Muscle layer of duodenum (tissue), 2 donors: ENCODE measurements around the gene AFF3.

ENCODE experiments used
- H3K27ac ChIP-seq: one replicate; pipeline ENCODE4 v1.7.0; 2013; ENCODE audit warnings: mild to moderate bottlenecking, low read length
- H3K27me3 ChIP-seq: one replicate; pipeline ENCODE4 v1.7.0; 2013; ENCODE audit warnings: low read depth, mild to moderate bottlenecking, control low read depth, low read length
- H3K36me3 ChIP-seq, 2 donors: one replicate each; pipeline ENCODE4 v1.7.0; 2013; ENCODE audit warnings: low read length in 2 of 2, control low read depth in 1 of 2, mild to moderate bottlenecking in 1 of 2; ENCODE audit not compliant: insufficient read depth in 2 of 2, control insufficient read depth in 1 of 2
- H3K4me1 ChIP-seq, 2 donors: one replicate each; pipeline ENCODE4 v1.7.0; 2013; ENCODE audit warnings: low read length in 2 of 2, mild to moderate bottlenecking in 2 of 2, control low read depth in 1 of 2, moderate library complexity in 1 of 2; ENCODE audit not compliant: insufficient read depth in 2 of 2, control insufficient read depth in 1 of 2
- H3K4me3 ChIP-seq, 2 donors: one replicate each; pipeline ENCODE4 v1.7.0; 2013; ENCODE audit warnings: low read length in 2 of 2, low read depth in 1 of 2, mild to moderate bottlenecking in 1 of 2
- H3K9me3 ChIP-seq, 2 donors: one replicate each; pipeline ENCODE4 v1.7.0; 2013; ENCODE audit warnings: low read length in 2 of 2, control low read depth in 1 of 2, mild to moderate bottlenecking in 1 of 2; ENCODE audit not compliant: control insufficient read depth in 1 of 2
- donor health status: healthy.

The AFF3 gene

DNA sequence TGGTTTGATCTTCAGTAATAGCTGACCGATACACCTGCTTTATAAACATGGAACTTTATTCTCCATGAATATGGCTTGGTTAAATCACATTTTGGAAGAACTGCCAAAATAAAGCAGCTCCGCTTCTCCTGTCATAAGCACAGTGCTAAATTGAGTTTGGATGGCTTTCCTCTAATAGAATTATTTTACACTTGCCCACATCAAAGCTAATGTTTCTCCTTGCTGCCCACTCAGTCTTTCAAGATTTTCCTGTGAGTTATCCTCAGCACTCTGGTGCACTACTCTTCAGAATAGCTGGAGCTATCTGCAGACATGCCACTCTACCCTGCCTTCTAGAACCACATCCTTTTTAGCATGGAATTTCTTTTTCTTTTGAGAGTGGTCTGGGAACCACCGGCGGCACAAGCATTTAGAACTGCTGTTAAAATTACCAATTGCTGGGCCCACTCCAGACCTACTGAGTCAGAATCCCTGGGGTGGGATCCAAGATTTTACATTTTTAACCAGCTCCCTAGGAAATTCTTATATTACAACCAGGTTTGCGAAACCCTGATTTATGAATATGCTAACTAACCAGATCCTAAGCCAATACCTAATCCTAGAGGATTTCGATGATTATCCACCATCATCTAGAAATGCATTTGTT lies 283.3 kb downstream of the AFF3 start:
- Histone ChIP-seq H3K9me3 (no peaks in the 10 kb centered on the region), H3K4me3 (no peak overlapping the region), H3K36me3 (no peaks in the 10 kb centered on the region), H3K27ac (no peak overlapping the region), H3K27me3 (no peaks in the 10 kb centered on the region), H3K4me1 (no peaks in the 10 kb centered on the region)

DNA sequence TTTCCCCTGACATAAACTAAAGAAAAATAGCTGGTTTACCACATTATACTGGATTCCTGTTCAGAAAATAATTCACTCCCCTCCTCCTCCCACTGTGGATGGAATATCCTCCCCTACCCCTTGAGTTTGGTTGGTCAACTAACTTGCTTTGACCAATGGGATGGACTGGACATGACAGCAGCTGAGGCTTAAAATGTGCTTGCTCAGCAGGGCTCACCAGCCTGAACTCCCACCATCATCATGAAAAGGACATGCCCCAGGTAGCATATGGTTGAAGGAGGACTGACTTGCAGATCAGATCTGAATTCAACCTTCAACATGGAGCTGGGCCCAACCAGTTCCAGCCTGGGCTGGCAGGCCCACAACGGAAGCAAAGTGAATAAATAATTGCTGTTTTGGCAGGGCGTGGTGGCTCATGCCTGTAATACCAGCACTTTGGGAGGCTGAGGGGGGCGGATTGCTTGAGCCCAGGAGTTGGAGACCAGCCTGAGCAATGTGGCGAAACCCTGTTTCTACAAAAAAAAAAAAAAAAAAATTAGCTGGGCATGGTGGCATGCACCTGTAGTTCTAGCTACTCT lies 284.4 kb downstream of the AFF3 start:
- no peaks in the 10 kb centered on the region for H3K9me3 ChIP-seq
- no peak overlapping the region for H3K27ac ChIP-seq
- no peak overlapping the region for H3K4me3 ChIP-seq
- H3K4me1 ChIP-seq: no peaks in the 10 kb centered on the region
- H3K36me3 ChIP-seq: no peaks in the 10 kb centered on the region
- no peaks in the 10 kb centered on the region for H3K27me3 ChIP-seq

GRCh38 chr2:99857372-99857771 lies 285.0 kb downstream of the AFF3 start:
- H3K9me3 ChIP-seq: no peaks in the 10 kb centered on the region
- no peak overlapping the region for H3K4me3 ChIP-seq
- no peaks in the 10 kb centered on the region for H3K36me3 ChIP-seq
- H3K27ac ChIP-seq: no peak overlapping the region
- no peaks in the 10 kb centered on the region for H3K27me3 ChIP-seq
- no peaks in the 10 kb centered on the region for H3K4me1 ChIP-seq

DNA sequence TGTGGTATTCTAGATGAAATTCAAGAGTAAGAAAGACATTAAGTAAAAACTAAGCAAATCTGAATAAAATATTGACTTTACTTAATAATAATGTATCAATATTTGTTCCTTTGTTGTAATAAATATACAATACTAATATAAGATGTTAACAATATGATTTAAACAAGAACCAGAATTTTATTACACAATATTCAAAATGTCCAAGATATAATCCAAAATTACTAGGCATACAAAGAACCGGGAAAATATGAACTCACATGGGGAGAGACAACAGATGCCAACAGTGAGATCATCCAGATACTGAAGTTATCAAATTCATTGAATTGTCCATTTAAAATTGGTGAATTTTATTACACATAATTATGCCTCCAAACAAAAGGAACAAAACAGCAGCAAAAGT lies 286.3 kb downstream of the AFF3 start:
- Histone ChIP-seq H3K4me3 (no peak overlapping the region), H3K4me1 (no peaks in the 10 kb centered on the region), H3K27ac (no peak overlapping the region)

DNA sequence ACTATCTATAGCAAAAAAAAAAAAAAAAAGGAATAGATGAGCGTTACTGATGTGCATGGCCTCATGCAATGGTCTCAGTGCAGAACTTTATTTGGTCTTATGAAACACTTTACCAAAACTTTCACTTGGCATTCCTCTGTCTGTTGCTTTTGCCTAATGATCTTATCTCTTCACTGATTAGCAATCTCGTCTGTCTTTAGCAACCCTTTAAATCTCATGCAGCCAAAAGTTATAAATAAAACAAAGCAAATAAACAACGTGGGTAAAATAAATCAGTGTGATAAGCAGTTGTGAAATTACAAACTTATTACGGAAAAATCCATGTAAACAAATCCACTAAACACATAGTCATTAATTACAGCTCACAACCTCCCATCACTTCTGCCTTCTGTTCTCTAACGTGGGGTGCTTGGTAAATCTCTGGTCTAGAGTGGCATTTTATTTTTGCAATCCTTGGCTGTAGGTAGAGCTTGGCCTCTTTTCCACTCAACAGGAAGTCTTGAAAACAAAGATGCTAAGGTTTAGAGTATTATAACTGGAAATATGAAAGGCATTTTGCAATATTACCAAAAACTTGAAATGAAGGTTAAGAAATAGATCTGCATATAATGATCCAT lies 288.0 kb downstream of the AFF3 start:
- H3K27me3 ChIP-seq: no peaks in the 10 kb centered on the region
- H3K9me3 ChIP-seq: no peaks in the 10 kb centered on the region
- no peaks in the 10 kb centered on the region for H3K4me1 ChIP-seq
- H3K4me3 ChIP-seq: no peak overlapping the region
- no peaks in the 10 kb centered on the region for H3K36me3 ChIP-seq
- H3K27ac ChIP-seq: no peak overlapping the region

More for the DNA sequence above, 286.3 kb downstream of the AFF3 start:
- Histone ChIP-seq H3K27me3 (no peaks in the 10 kb centered on the region), H3K9me3 (no peaks in the 10 kb centered on the region), H3K36me3 (no peaks in the 10 kb centered on the region)

DNA sequence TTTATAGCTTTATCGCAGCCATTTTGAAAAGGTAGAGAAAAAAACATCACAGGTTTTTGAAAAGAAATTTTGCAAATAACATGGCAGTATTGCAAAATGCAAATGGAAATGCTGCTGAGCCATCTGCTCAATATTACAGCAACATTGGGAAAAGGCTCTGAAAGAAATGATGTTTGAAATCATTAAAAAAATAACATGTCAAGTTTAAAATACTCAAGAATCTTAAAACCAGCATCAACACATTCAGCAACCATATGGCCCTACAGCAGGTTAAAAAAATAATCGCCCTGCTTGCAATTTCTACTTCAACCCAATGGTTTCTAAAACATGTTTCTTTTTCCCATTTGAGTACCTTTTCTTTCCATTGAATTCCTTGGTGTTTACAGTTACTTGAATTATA lies 289.4 kb downstream of the AFF3 start:
- Histone ChIP-seq H3K27ac (no peak overlapping the region), H3K9me3 (no peaks in the 10 kb centered on the region), H3K27me3 (no peaks in the 10 kb centered on the region), H3K36me3 (no peaks in the 10 kb centered on the region), H3K4me3 (no peak overlapping the region), H3K4me1 (no peaks in the 10 kb centered on the region)

DNA sequence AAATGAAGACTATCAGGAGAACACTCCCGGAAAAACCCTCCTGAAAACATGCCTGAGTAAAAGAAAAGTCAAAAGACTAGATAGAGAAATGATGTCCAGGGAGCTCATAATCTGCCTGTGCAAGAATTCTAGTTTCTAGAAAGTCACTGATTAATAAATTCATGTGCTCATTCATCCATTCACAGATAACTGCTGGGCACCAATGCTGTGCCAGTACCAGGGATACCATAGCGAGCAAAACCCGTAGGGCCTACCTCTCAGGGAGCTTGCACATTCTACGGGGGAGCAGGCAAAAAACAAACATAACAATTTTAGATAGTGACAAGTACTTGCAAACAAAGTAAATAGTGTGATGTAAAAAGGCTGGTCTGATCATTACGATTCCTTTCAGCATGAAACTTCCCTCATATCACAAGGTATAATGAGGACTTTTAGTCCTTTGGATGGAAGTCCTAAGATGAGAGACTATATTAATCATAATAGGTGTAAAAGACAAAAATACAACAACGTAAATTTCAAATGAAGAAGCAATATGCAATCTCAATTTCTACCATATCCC lies 289.9 kb downstream of the AFF3 start:
- Histone ChIP-seq H3K4me3 (no peak overlapping the region), H3K4me1 (no peaks in the 10 kb centered on the region), H3K36me3 (no peaks in the 10 kb centered on the region), H3K9me3 (no peaks in the 10 kb centered on the region), H3K27me3 (no peaks in the 10 kb centered on the region), H3K27ac (no peak overlapping the region)

GRCh38 chr2:99851811-99852210 lies 290.6 kb downstream of the AFF3 start:
- Histone ChIP-seq H3K27me3 (no peaks in the 10 kb centered on the region), H3K4me3 (no peak overlapping the region), H3K9me3 (no peaks in the 10 kb centered on the region), H3K36me3 (no peaks in the 10 kb centered on the region), H3K4me1 (no peaks in the 10 kb centered on the region), H3K27ac (no peak overlapping the region)

- H3K4me1 ChIP-seq: no peaks in the 10 kb centered on the region
- H3K27ac ChIP-seq: no peak overlapping the region
- H3K9me3 ChIP-seq: no peaks in the 10 kb centered on the region
- no peak overlapping the region for H3K4me3 ChIP-seq
- no peaks in the 10 kb centered on the region for H3K27me3 ChIP-seq
- H3K36me3 ChIP-seq: no peaks in the 10 kb centered on the region
These were observed 291.3 kb downstream of the AFF3 start for GRCh38 chr2:99851089-99851488.

- no peak overlapping the region for H3K4me3 ChIP-seq
- H3K27ac ChIP-seq: no peak overlapping the region
- H3K36me3 ChIP-seq: no peaks in the 10 kb centered on the region
- no peaks in the 10 kb centered on the region for H3K4me1 ChIP-seq
- H3K27me3 ChIP-seq: no peaks in the 10 kb centered on the region
- no peaks in the 10 kb centered on the region for H3K9me3 ChIP-seq
These were observed 292.2 kb downstream of the AFF3 start for GRCh38 chr2:99850084-99850710.

- no peaks in the 10 kb centered on the region for H3K4me1 ChIP-seq
- no peaks in the 10 kb centered on the region for H3K36me3 ChIP-seq
- H3K27me3 ChIP-seq: no peaks in the 10 kb centered on the region
- H3K27ac ChIP-seq: no peak overlapping the region
- H3K4me3 ChIP-seq: no peak overlapping the region
- H3K9me3 ChIP-seq: no peaks in the 10 kb centered on the region
These were observed 295.8 kb downstream of the AFF3 start for GRCh38 chr2:99846462-99847107.
